ENCODE measurements around the gene GADD45A. TPM values are rescaled to one million over a fixed set of nuclear protein-coding genes. Genes with fewer than 3 reads are reported as not detected.

GADD45A gene, protein sequence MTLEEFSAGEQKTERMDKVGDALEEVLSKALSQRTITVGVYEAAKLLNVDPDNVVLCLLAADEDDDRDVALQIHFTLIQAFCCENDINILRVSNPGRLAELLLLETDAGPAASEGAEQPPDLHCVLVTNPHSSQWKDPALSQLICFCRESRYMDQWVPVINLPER
- 129 and 153 TPM in 2 replicates for total RNA-seq (2014; rRNA removed)
- Bru-seq, nascent RNA, result percentile 99 among the genes with signal in this experiment
- percentile 98 among the genes with signal in this experiment for BruChase-seq, experiment 1, labeled RNA remaining after a 6-hour chase
- BruChase-seq, experiment 2, labeled RNA remaining after a 2-hour chase, result percentile 99 among the genes with signal in this experiment
- long read RNA-seq, transcript GADD45A-202 (4 exons, 1,496 nt), result major isoform, 91 of 122 reads
- long read RNA-seq, partial matches to known transcripts, result 4 of 122 reads
- long read RNA-seq, other reads (novel, unspliced or antisense), result 25 of 122 reads

GRCh38 chr1:67685067-67685557 is at the start of gene GADD45A:
Gene GADD45A (plus strand): TSS chr1:67685201. CDS start chr1:67685495, 294 bp downstream.
- Histone ChIP-seq H3K9me3 (ENCODE audit: low read length) (no peaks in the 10 kb centered on the region), H3K79me2 (ENCODE audit: low read length) (peaks cover 35% of the 10 kb centered on the region), H3K9ac (ENCODE audit: low read length) (peak within 1 kb of the TSS; percentile 93), H3K27me3 (ENCODE audit: low read length) (no peaks in the 10 kb centered on the region), H3K27ac (ENCODE audit: low read length) (peak within 1 kb of the TSS; percentile 93), H4K20me1 (ENCODE audit: low read length) (peaks cover 31% of the 10 kb centered on the region), H3K9me2 (replicated peaks; ENCODE audit: low read length) (no peaks in the 10 kb centered on the region), H2AFZ (ENCODE audit: low read length) (peak within 1 kb of the TSS; percentile 69), H3K4me3 (ENCODE audit: low read length) (peak within 1 kb of the TSS; percentile 87), H3K4me2 (ENCODE audit: low read length) (peak within 1 kb of the TSS; percentile 96), H3K36me3 (ENCODE audit: low read depth, low read length) (peaks cover 30% of the 10 kb centered on the region), H3F3A (ENCODE audit: low read length, unreplicated experiment) (peaks cover 24% of the 10 kb centered on the region), H3K4me1 (ENCODE audit: insufficient read depth, low read length) (peaks cover 53% of the 10 kb centered on the region)
- ATAC-seq, result peak; percentile 74
- TF ChIP-seq CTCF (conservative IDR thresholded peaks at IDR 0.05; ENCODE audit: low read depth, low read length) (no peak), EZH2 (IDR thresholded peaks at IDR 0.05; ENCODE audit: low read length, unreplicated experiment) (no peak), EZH2phosphoT487 (IDR thresholded peaks at IDR 0.05; ENCODE audit: borderline replicate concordance, low read length) (no peak)
- ChIA-PET CTCF (interaction anchor here (0.6 to 1.7 kb wide), 5 partner anchors 16 to 169 kb away, joined by 3 to 26 read pairs (median 7); no protein-coding TSS in a partner anchor), POLR2A (ENCODE audit: unreplicated experiment) (interaction anchor here (0.5 to 1.8 kb wide), 20 partner anchors 22 to 812 kb away, joined by 3 to 34 read pairs (median 6); partner anchors contain the start of gene DEPDC1)
- no TSS peak for BruUV-seq (replicated peaks)
- intact Hi-C loops (cut with micrococcal nuclease), result loop anchor here (1.0 to 10.0 kb wide), 3 partner anchors 66 to 700 kb away; no protein-coding TSS in a partner anchor
- DNase-seq, result peak; percentile 99

GRCh38 chr1:67636146-67636545 is 48.9 kb upstream of the GADD45A start:
- H2AFZ ChIP-seq (ENCODE audit: low read length), result no peak overlapping the region
- peaks cover 8% of the 10 kb centered on the region; the same call in 1 of the 2 replicates for H3K4me1 ChIP-seq (ENCODE audit: insufficient read depth, low read length)
- no peaks in the 10 kb centered on the region for H3K9me3 ChIP-seq (ENCODE audit: low read length)
- H3K9me2 ChIP-seq (replicated peaks; ENCODE audit: low read length), result no peaks in the 10 kb centered on the region
- H3K9ac ChIP-seq (ENCODE audit: low read length), result no peak overlapping the region
- H3F3A ChIP-seq (ENCODE audit: low read length, unreplicated experiment), result no peaks in the 10 kb centered on the region
- CTCF ChIA-PET, result no interaction called here
- POLR2A ChIA-PET (ENCODE audit: unreplicated experiment), result no interaction called here
- BruUV-seq (replicated peaks), result no TSS peak
- H4K20me1 ChIP-seq (ENCODE audit: low read length), result no peaks in the 10 kb centered on the region
- H3K4me3 ChIP-seq (ENCODE audit: low read length), result no peak overlapping the region
- no peaks in the 10 kb centered on the region for H3K36me3 ChIP-seq (ENCODE audit: low read depth, low read length)
- no peak for ATAC-seq
- intact Hi-C loops (cut with micrococcal nuclease), result no loop called here
- no peak for DNase-seq
- H3K27me3 ChIP-seq (ENCODE audit: low read length), result no peaks in the 10 kb centered on the region
- TF ChIP-seq EZH2phosphoT487 (IDR thresholded peaks at IDR 0.05; ENCODE audit: borderline replicate concordance, low read length) (no peak), CTCF (conservative IDR thresholded peaks at IDR 0.05; ENCODE audit: low read depth, low read length) (no peak), EZH2 (IDR thresholded peaks at IDR 0.05; ENCODE audit: low read length, unreplicated experiment) (no peak)
- no peak overlapping the region for H3K4me2 ChIP-seq (ENCODE audit: low read length)
- no peaks in the 10 kb centered on the region for H3K79me2 ChIP-seq (ENCODE audit: low read length)
- no peak overlapping the region for H3K27ac ChIP-seq (ENCODE audit: low read length)

Measured in PC-3 (cell line).